CMK (cell line): Measurements from ENCODE around the gene DHCR24.
"Not testable (repeated sequence)": the region's sequence is repeated elsewhere in the genome, so short reads cannot be mapped to it uniquely, and the experiment has no call there.

Experiments used
- DNase-seq: peaks from one replicate; pipeline ENCODE4 v3.0.0-alpha.2; 2010; ENCODE audit warnings: low read depth

The DHCR24 gene

DNA sequence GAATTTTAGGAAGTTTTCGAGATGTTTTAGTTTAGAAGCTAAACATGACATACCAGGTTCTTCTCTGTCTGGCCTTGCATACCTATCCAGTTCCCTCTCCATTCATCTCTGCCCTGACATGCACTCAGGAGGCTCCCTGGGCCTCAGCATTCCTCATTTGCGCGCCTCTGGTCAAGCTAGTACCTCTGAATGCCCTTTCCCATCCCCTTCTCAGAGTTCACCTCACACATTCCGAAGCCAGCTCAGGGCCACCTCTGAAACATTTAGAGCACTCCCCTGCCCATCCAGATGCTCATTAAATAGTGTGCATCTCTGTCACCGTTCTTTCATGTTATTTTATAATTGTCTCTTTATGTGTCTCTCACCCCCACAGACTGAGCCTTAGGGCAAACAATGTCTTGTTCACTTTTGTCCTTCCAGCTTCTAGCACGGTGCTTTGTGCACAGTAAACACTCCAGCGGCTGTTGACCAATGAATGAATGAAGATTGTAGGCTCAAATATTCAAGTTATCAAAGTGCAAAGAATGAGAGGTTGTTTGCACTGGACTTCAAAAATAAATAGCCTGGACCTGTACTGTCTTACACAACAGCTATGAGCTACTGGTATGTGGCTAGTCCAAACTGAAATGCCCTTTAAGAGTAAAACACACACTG lies 1.2 kb upstream of the DHCR24 start:
- no peak for DNase-seq

GRCh38 chr1:54887665-54888071 lies 673 bp upstream of the DHCR24 start:
- DNase-seq: no peak

DNA sequence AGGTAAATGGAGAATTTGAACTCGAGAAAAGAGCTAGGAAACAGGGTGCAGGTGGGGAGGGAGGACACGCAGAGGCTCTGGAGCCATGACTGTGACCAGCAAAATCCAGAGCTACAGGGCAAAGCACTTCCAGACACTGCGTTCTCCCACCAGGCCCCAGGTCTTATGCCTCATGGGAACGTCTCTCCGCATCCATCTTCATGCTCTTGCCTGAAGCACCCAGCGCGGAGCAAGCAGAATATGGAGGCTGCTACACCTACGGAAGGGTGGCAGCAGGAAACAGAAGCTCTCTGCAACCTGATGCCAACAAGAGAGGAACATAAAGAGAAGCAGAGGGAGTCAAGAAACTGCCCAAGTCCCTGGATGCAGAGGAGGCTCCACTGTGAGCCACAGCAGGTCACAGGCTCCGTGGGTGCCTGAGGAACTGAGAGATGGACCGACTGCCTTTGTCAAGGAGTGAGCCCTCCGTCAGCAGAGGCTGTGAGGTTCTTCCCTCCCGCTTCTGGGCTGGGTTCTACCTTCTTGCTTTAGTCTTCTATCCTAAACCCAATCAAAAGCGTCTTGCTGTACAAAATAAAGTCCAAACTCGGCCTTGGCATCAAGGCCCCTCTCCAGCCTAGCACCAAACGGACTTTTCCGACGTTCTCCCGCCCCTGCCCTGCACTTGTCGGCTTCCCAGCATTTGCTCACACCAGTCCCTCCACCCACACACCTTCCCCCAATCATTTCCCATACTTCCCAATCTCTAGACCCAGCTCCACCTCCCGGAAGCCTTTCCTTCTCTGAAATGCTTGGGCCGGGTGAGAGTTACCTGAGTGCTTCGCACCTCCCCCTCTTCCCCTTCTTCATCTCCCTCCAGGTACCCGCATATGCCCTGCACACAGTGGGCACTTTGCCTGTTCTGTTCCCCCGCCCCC lies 930 bp downstream of the DHCR24 start:
- no peak for DNase-seq

- no peak for DNase-seq
Measured at GRCh38 chr1:54885237-54885679, 1.7 kb downstream of the DHCR24 start.

- DNase-seq: no peak
Measured at GRCh38 chr1:54884768-54885167, 2.2 kb downstream of the DHCR24 start.

GRCh38 chr1:54884135-54884586 lies 2.8 kb downstream of the DHCR24 start:
- DNase-seq: peak; percentile 32

DNA sequence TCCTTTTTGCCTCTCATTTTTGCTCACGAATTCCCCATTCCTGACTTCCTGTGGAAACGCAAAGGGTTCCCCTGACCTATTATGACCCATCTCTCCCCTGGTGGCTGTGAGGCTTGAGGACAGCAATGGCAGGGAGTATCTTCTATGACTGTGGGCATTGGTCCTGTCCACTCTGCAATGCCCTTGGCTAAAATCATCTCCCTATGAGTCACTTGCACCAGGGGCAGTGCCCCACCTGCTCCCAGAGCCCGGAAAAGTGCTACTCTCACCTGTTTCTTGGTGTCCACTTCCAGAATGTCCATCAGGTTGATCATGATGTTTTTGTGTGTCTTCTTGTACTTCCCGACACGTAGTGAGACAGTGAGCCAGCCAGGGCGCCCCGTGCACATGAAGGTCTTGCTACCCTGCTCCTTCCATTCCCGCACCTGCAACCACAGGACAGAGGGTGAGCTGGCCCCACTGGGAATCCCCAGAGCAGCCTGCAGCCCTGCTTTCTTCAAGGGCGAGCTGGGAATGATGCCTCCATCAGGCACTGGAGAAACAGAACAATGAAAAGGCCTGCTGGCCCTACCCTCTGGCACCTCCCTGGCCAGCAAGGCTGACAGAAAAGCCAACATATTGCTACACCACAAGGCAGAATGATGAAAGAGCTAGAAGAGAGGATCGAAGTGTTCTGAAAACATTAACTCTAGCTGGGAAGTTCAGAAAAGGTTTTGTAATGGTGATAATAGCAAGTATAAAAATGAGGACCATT lies 3.5 kb downstream of the DHCR24 start:
- no peak for DNase-seq

DNA sequence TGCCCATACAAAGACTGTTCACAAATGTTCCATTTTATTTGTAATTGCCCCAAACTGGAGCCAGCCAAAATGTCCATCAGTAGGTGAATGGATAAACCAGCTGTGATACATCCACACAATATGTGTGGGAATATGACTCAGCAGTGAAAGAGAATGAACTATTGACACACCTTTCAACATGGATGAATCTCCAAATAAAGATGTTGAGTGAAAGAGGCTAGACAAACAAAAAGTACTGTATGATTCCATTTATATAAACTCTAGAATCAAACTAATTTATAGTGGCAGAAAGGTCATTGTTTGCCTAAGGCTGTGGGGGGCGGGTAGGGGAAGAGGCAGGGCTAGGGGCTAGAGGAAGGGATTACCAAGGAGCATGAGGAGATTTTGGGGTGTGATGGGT lies 4.5 kb downstream of the DHCR24 start:
- DNase-seq: no peak

DNA sequence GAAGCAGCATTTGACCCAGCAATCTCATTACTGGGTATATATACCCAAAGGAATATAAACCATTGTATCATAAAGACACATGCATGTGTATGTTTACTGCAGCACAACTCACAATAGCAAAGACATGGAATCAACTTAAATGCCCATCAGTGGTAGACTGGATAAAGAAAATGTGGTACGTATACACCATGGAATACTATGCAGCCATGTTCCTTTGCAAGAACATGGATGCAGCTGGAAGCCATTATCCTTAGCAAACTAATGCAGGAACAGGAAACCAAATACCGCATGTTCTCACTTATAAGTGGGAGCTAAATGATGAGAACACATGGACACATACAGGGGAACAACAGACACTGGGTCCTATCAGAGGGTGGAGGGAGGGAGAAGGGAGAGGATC lies 5.4 kb downstream of the DHCR24 start:
- not testable (repeated sequence) for DNase-seq

DNA sequence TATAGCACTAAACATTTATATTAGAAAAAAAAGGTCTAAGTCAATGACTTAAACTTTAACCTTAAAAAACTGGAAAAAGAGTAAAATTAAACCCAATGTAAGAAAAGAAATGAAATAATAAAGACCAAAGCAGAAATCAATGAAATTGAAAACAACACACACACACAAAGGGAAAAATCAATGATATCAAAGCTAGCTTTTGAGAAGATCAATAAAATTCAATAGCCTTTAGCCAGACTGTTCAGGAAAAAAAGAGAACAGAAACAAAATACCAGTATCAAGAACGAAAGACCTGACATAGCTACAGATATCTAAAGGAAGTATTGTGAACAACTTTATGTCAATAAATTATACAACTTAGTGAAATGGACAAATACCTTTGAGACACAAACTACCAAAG lies 7.1 kb downstream of the DHCR24 start:
- DNase-seq: no peak

GRCh38 chr1:54876814-54877213 lies 10.2 kb downstream of the DHCR24 start:
- DNase-seq: no peak

GRCh38 chr1:54875000-54875399 lies 12.0 kb downstream of the DHCR24 start:
- DNase-seq: no peak

DNA sequence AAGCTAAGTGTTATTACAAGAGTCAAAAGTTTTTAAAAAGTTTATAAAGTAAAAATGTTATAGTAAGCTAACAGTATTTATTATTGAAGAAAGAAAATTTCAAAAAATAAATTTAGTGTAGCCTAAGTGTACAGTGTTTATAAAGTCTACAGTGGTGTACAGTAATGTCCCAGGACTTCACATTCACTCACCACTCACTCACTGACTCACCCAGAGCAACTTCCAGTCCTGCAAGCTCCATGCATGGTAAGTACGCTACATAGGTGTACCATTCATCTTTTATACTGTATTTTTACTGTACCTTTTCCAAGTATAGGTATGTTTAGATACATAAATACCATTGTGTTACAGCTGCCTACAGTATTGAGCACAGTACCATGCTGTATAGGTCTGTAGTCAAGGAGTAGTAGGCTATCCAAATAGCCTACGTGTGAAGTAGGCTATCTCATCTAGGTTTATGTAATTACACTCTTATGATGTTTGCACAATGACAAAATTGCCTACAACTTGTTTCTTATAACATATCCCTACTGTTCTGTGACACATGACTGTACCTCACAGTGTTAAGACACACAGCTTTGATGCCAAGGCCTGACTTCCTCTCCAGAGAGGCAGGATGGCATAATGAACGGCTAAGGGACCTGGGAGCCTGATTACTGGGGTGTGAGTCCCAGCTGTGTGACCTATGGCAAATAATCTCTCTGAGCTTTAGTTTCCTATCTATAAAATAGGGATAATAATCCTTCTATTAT lies 12.7 kb downstream of the DHCR24 start:
- no peak for DNase-seq

DNA sequence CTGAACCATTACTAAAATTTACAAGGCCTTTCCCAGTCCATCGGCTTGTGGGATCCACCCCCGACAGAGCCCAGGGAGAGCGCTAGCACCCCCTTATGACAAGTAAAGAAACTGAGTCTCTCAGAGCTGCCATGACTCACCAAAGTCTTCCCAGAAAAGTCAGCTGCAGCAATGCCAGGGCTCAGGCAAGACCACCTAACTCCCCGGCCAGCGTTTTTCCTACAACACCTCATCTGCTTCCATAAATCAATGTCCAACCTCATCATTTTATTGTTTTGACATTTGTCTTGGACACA lies 15.0 kb downstream of the DHCR24 start:
- no peak for DNase-seq

- no peak for DNase-seq
Measured at GRCh38 chr1:54871275-54872035, 15.5 kb downstream of the DHCR24 start.

- DNase-seq: no peak
Measured at GRCh38 chr1:54870869-54871268, 16.1 kb downstream of the DHCR24 start.

GRCh38 chr1:54869173-54869851 lies 17.7 kb downstream of the DHCR24 start:
- no peak for DNase-seq

- DNase-seq: no peak
Measured at GRCh38 chr1:54867717-54868057, 19.3 kb downstream of the DHCR24 start.

GRCh38 chr1:54866801-54867716 lies 19.9 kb downstream of the DHCR24 start:
- DNase-seq: no peak
